Placental pericyte (primary cell): Measurements from ENCODE around the gene ADAD1. TPM values are rescaled to one million over a fixed set of nuclear protein-coding genes. Genes with fewer than 3 reads are reported as not detected.

Experiments used
- total RNA-seq: library from RNA; depleted of rRNA; stranded (reverse); fragments of >200 nt; gene quantifications from 2 replicates; pipeline ENCODE4 v1.2.3, GENCODE V29; 2012

Gene ADAD1
- total RNA-seq: not detected in 2 replicates

GRCh38 chr4:122378711-122379110 lies at the start of gene ADAD1:
TSS of gene ADAD1 (plus strand) at chr4:122379011. CDS start at chr4:122380070, 1,059 bp downstream.

GRCh38 chr4:122456231-122457116 lies 77.7 kb downstream of the ADAD1 start, which contains the start of gene IL2:
TSS of gene IL2 (minus strand) at chr4:122456725. CDS start at chr4:122456440, 285 bp downstream.

Other genes with a start within 250 kb of the ADAD1 start
- gene BLTP1, start 226.7 kb upstream of the ADAD1 start, total RNA-seq: 56.5 and 100 TPM in 2 replicates
- gene IL2, start 77.7 kb downstream of the ADAD1 start, total RNA-seq: not detected in 2 replicates
- gene IL21, start 242.1 kb downstream of the ADAD1 start, total RNA-seq: not detected in 2 replicates